NCI-H1092 treated with DMSO at 0.1 percent for 48 hours (cell line): ENCODE data around the gene CNTN2.

Source experiments
- DNase-seq: peaks from one replicate; lab custom pipeline; 2025; lab: John Stamatoyannopoulos, UW

Gene CNTN2

DNA sequence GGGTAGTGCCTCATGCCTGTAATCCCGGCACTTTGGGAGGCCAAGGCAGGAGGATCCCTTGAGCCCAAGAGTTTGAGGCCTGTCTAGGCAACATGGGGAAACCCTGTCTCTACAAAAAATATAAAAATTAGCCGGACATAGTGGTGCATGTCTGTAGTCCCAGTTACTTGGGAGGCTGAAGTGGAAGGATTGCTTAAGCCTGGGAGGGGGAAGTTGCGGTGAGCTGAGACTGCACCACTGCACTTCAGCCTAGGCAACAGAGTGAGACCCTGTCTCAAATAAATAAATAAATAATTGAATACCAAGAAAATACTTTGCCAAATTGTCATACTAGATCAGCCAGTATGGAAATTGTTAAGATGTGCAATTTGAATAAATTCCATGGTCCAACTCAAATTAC, 84.6 kb downstream of the CNTN2 start:
- no peak for DNase-seq
